H1 (cell line): Measurements from ENCODE around the gene EXOC2. TPM values are rescaled to one million over a fixed set of nuclear protein-coding genes. Genes with fewer than 3 reads are reported as not detected.

ENCODE experiments used
- CTCF ChIA-PET: fragments of 300-600 bp; sonication (Branson Sonifier 250); formaldehyde crosslinking; loops from one replicate; lab custom pipeline; 2021; ENCODE audit not compliant: partially characterized antibody; lab: Charles Lee
- POLR2A ChIA-PET: fragments of 300-600 bp; sonication (Branson Sonifier 250); formaldehyde crosslinking; loops from one replicate; lab custom pipeline; 2021; ENCODE audit warnings: inconsistent platforms; ENCODE audit not compliant: partially characterized antibody; lab: Charles Lee
- DNase-seq, 2 experiments: peaks; one replicate each; pipeline versions ENCODE4 v3.0.0 to v3.0.0-alpha.2; 2010 to 2022; ENCODE audit warnings: low spot score in 2 of 2, low read depth in 1 of 2, mixed read lengths in 1 of 2
- FAIRE-seq: peaks from 2 replicates; lab custom pipeline; 2011; peaks lifted over from hg19 to GRCh38; lab: Jason Lieb, UNC
- H2AFZ ChIP-seq: 2 replicates; pipeline ENCODE4 v1.8.1; 2012; ENCODE audit warnings: low read length, inconsistent platforms
- H2AK5ac ChIP-seq: 2 replicates; pipeline ENCODE4 v1.6.1; 2013; ENCODE audit warnings: low read depth, low read length
- H2BK120ac ChIP-seq: replicated peaks from 2 replicates; pipeline ENCODE3; 2013; ENCODE audit warnings: low read depth, low read length, inconsistent platforms
- H2BK12ac ChIP-seq: 2 replicates; pipeline ENCODE4 v1.6.1; 2013; ENCODE audit warnings: low read depth, low read length
- H2BK15ac ChIP-seq: 2 replicates; pipeline ENCODE4 v1.6.1; 2013; ENCODE audit warnings: low read length
- H2BK20ac ChIP-seq: 2 replicates; pipeline ENCODE4 v1.6.1; 2013; ENCODE audit warnings: low read length
- H2BK5ac ChIP-seq: 2 replicates; pipeline ENCODE4 v1.6.1; 2013; ENCODE audit warnings: low read depth, low read length
- H3K14ac ChIP-seq: 2 replicates; pipeline ENCODE4 v1.6.1; 2013; ENCODE audit warnings: inconsistent platforms; ENCODE audit not compliant: insufficient read length
- H3K18ac ChIP-seq: 2 replicates; pipeline ENCODE4 v1.6.1; 2013; ENCODE audit warnings: low read length; ENCODE audit errors: extremely low read depth
- H3K23ac ChIP-seq: 2 replicates; pipeline ENCODE4 v1.6.1; 2013; ENCODE audit warnings: inconsistent platforms; ENCODE audit not compliant: insufficient read length
- H3K23me2 ChIP-seq: 2 replicates; pipeline ENCODE4 v1.6.1; 2013; ENCODE audit warnings: low read depth, low read length
- H3K27ac ChIP-seq: 2 replicates; pipeline ENCODE4 v1.6.1; 2011; ENCODE audit warnings: low read depth, low read length, inconsistent platforms
- H3K27me3 ChIP-seq, 4 experiments: replicated peaks in 1 of 4; 1 replicate in 1 of 4; 2 replicates in 3 of 4; pipeline versions ENCODE4 v1.6.1 to v1.8.1; 2011 to 2013; ENCODE audit warnings: low read length in 3 of 4, mild to moderate bottlenecking in 3 of 4, inconsistent platforms in 2 of 4, mixed read lengths in 2 of 4, moderate library complexity in 1 of 4; ENCODE audit not compliant: control insufficient read depth in 3 of 4, insufficient read depth in 3 of 4; ENCODE audit errors: extremely low read depth in 1 of 4
- H3K36me3 ChIP-seq, 4 experiments: 2 replicates each; pipeline versions ENCODE4 v1.6.1 to v1.8.1; 2011 to 2013; ENCODE audit warnings: mild to moderate bottlenecking in 4 of 4, low read length in 3 of 4, moderate library complexity in 2 of 4, control low read depth in 1 of 4, inconsistent platforms in 1 of 4; ENCODE audit not compliant: insufficient read depth in 4 of 4, control insufficient read depth in 2 of 4
- H3K4ac ChIP-seq: replicated peaks from 2 replicates; pipeline ENCODE3; 2013; ENCODE audit warnings: low read length, low read depth, mixed read lengths, inconsistent platforms; ENCODE audit not compliant: insufficient read length
- H3K4me1 ChIP-seq, 4 experiments: replicated peaks in 1 of 4; 1 replicate in 1 of 4; 2 replicates in 3 of 4; pipeline versions ENCODE4 v1.6.1 to v1.8.1; 2011 to 2013; ENCODE audit warnings: low read length in 3 of 4, inconsistent platforms in 2 of 4, mixed read lengths in 1 of 4; ENCODE audit not compliant: insufficient read depth in 4 of 4, control insufficient read depth in 3 of 4
- H3K4me2 ChIP-seq, 2 experiments: 2 replicates each; pipeline versions ENCODE4 v1.6.1 to v1.8.1; 2011 to 2013; ENCODE audit warnings: low read depth in 2 of 2, low read length in 2 of 2, control low read depth in 1 of 2, inconsistent platforms in 1 of 2, mild to moderate bottlenecking in 1 of 2; ENCODE audit not compliant: insufficient read depth in 1 of 2
- H3K4me3 ChIP-seq, 4 experiments: fragments of 200-600, 300-600 bp in 1 of 4; sonication (generic), shearing (Covaris generic), sonication (Bioruptor Twin) in 1 of 4; 2 replicates each; pipeline versions ENCODE4 v1.5.1 to v1.8.1; 2011 to 2016; ENCODE audit warnings: low read length in 4 of 4, low read depth in 3 of 4, control low read depth in 2 of 4, inconsistent platforms in 2 of 4, mild to moderate bottlenecking in 2 of 4, mixed read lengths in 1 of 4, moderate library complexity in 1 of 4; ENCODE audit not compliant: insufficient read depth in 2 of 4; ENCODE audit errors: extremely low read depth in 1 of 4
- H3K56ac ChIP-seq: replicated peaks from 2 replicates; pipeline ENCODE3; 2013; ENCODE audit warnings: low read depth, mild to moderate bottlenecking, mixed read lengths, low read length, inconsistent platforms; ENCODE audit not compliant: insufficient read length
- H3K79me1 ChIP-seq: 2 replicates; pipeline ENCODE4 v1.6.1; 2013; ENCODE audit warnings: low read depth, low read length, control low read depth
- H3K79me2 ChIP-seq, 2 experiments: 2 replicates each; pipeline versions ENCODE4 v1.6.1 to v1.8.1; 2012 to 2013; ENCODE audit warnings: low read length in 2 of 2, mild to moderate bottlenecking in 2 of 2, inconsistent platforms in 1 of 2; ENCODE audit not compliant: insufficient read depth in 2 of 2, control insufficient read depth in 1 of 2
- H3K9ac ChIP-seq, 4 experiments: replicated peaks in 1 of 4; 1 replicate in 1 of 4; 2 replicates in 3 of 4; pipeline versions ENCODE4 v1.6.1 to v1.8.1; 2011 to 2013; ENCODE audit warnings: low read depth in 3 of 4, low read length in 3 of 4, control low read depth in 2 of 4, mild to moderate bottlenecking in 2 of 4, moderate library complexity in 2 of 4, inconsistent platforms in 1 of 4; ENCODE audit errors: extremely low read depth in 1 of 4
- H3K9me3 ChIP-seq, 2 experiments: 2 replicates each; pipeline versions ENCODE4 v1.6.1 to v1.8.1; 2012 to 2013; ENCODE audit warnings: mild to moderate bottlenecking in 2 of 2, moderate library complexity in 2 of 2, control low read depth in 1 of 2, inconsistent platforms in 1 of 2, low read depth in 1 of 2, low read length in 1 of 2, mixed read lengths in 1 of 2; ENCODE audit not compliant: insufficient read depth in 2 of 2
- H4K20me1 ChIP-seq, 2 experiments: replicated peaks in 1 of 2; 2 replicates each; pipeline versions ENCODE3 to v1.8.1; 2011 to 2013; ENCODE audit warnings: inconsistent platforms in 2 of 2, low read length in 2 of 2, mild to moderate bottlenecking in 1 of 2; ENCODE audit not compliant: insufficient read depth in 2 of 2, control insufficient read depth in 1 of 2
- H4K5ac ChIP-seq: 2 replicates; pipeline ENCODE4 v1.6.1; 2013; ENCODE audit warnings: low read length, low read depth, mixed read lengths, inconsistent platforms; ENCODE audit not compliant: insufficient read length
- H4K8ac ChIP-seq: 2 replicates; pipeline ENCODE4 v1.8.0; 2013; ENCODE audit warnings: mild to moderate bottlenecking, moderate library complexity, low read length, inconsistent platforms; ENCODE audit not compliant: insufficient read depth; ENCODE audit errors: extremely low read depth
- H4K91ac ChIP-seq: replicated peaks from 2 replicates; pipeline ENCODE3; 2013; ENCODE audit warnings: low read length, mixed read lengths, inconsistent platforms; ENCODE audit not compliant: insufficient read length
- BACH1 ChIP-seq: IDR thresholded peaks from 2 replicates; pipeline ENCODE4 v1.6.1; 2012; ENCODE audit warnings: low read length, improper control_type of control experiment
- KDM1A ChIP-seq: fragments of 200-600, 300-600 bp; sonication (generic); IDR thresholded peaks from 2 replicates; pipeline ENCODE4 v1.7.1; 2016; ENCODE audit warnings: mild to moderate bottlenecking, low read length, borderline replicate concordance
- RAD21 ChIP-seq, 2 experiments: IDR thresholded peaks in 1 of 2; conservative IDR thresholded peaks in 1 of 2; 2 replicates each; pipeline ENCODE4 v1.6.1; 2011; ENCODE audit warnings: low read depth in 2 of 2, low read length in 2 of 2, improper control_type of control experiment in 1 of 2, inconsistent platforms in 1 of 2, mild to moderate bottlenecking in 1 of 2, moderate library complexity in 1 of 2
- WGBS, 2 experiments: shearing (Covaris generic) in 1 of 2; methylation state at CpG; one replicate each; pipeline versions ENCODE4 v1.1.6 to v1.1.7; 2013 to 2015; ENCODE audit warnings: low lambda C conversion rate in 2 of 2, mixed read lengths in 2 of 2, inconsistent platforms in 1 of 2, low coverage in 1 of 2, missing lambda C conversion rate in 1 of 2; ENCODE audit not compliant: insufficient replicate concordance in 2 of 2, insufficient coverage in 1 of 2, insufficient read length in 1 of 2; ENCODE audit errors: extremely low coverage in 1 of 2, missing lambda C conversion rate in 1 of 2; 5-methylcytosine and 5-hydroxymethylcytosine counted together
- polyA plus RNA-seq, 7 experiments: library from polyadenylated mRNA; depleted of rRNA in 3 of 7; stranded (reverse) in 5 of 7; unstranded in 2 of 7; fragments of >200 nt in 5 of 7; fragments of 200-250 nt in 2 of 7; gene quantifications; 1 replicate in 5 of 7; 2 replicates in 1 of 7; 4 replicates in 1 of 7; pipeline versions ENCODE4 v1.2.1 to v1.2.3, GENCODE V29; 2011 to 2013; ENCODE audit warnings: missing spikeins in 2 of 7, mixed read lengths in 2 of 7
- total RNA-seq: library from RNA; stranded (reverse); fragmentation: NEBNext Ultra II Directional; extraction: Animal tissue kit (Norgen Biotek cat#: 25700); gene quantifications from 2 replicates; pipeline ENCODE4 v1.2.1, GENCODE V29; 2021
- TF ChIP-seq, protein P1 (sequence below), 3 experiments: IDR thresholded peaks; 1 replicate in 2 of 3; 2 replicates in 1 of 3; pipeline versions ENCODE4 v1.5.1 to v1.6.1; 2011; ENCODE audit warnings: low read length in 3 of 3, mild to moderate bottlenecking in 3 of 3, inconsistent platforms in 2 of 3, low read depth in 1 of 3, moderate library complexity in 1 of 3; ENCODE audit not compliant: insufficient read depth in 1 of 3; ENCODE audit errors: control extremely low read depth in 1 of 3

Gene EXOC2
- total and polyA plus RNA-seq, 2 of the 8 experiments (the other 6 are each of a cell fraction or from before 2014, with no cell fraction given) = 25.5 to 44.4 TPM

DNA sequence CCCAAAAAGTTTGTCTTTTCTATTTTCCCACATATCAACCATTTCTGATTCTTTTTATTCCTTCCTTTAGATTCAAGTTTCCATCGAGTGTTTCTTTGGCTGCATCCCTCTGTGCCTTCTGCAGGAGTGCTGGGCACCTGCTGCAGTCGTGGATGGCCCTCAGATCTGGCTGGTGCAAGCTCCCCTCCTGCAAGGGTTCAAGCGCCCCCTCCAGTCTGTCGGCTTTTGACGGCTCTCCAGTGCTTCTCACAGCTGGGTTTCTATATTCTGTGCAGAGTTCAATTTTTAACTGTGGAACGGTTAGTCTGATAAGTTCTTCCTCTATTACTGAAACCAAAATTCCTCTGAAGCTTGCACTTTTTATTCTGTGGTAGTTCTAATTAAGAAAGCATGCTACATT is 168.1 kb downstream of the EXOC2 start:
- Histone ChIP-seq H3K14ac (no peak overlapping the region), H2BK20ac (no peak overlapping the region), H3K79me2 (no peaks in the 10 kb centered on the region), H3K79me1 (no peaks in the 10 kb centered on the region), H2BK120ac (no peak overlapping the region), H3K23me2 (no peaks in the 10 kb centered on the region), H3K18ac (no peak overlapping the region), H4K91ac (no peak overlapping the region), H3K4ac (no peak overlapping the region), H4K5ac (no peak overlapping the region), H2AFZ (no peak overlapping the region), H2BK12ac (no peak overlapping the region), H3K23ac (no peak overlapping the region), H2BK5ac (no peak overlapping the region), H4K20me1 (peaks cover 0 to 1% of the 10 kb centered on the region in 2 experiments), H3K56ac (no peak overlapping the region), H3K9me3 (peaks cover 7 to 12% of the 10 kb centered on the region in 2 experiments; a peak in 2 of 4 replicates), H3K4me3 (no peak overlapping the region), H4K8ac (no peak overlapping the region), H2BK15ac (no peak overlapping the region), H3K36me3 (peaks cover 0 to 21% (median 7%) of the 10 kb centered on the region in 4 experiments; a peak in 6 of 8 replicates), H3K4me1 (no peaks in the 10 kb centered on the region), H3K4me2 (no peak overlapping the region), H2AK5ac (no peak overlapping the region), H3K9ac (no peak overlapping the region), H3K27ac (no peak overlapping the region), H3K27me3 (no peaks in the 10 kb centered on the region)
- TF ChIP-seq, protein P1, sequence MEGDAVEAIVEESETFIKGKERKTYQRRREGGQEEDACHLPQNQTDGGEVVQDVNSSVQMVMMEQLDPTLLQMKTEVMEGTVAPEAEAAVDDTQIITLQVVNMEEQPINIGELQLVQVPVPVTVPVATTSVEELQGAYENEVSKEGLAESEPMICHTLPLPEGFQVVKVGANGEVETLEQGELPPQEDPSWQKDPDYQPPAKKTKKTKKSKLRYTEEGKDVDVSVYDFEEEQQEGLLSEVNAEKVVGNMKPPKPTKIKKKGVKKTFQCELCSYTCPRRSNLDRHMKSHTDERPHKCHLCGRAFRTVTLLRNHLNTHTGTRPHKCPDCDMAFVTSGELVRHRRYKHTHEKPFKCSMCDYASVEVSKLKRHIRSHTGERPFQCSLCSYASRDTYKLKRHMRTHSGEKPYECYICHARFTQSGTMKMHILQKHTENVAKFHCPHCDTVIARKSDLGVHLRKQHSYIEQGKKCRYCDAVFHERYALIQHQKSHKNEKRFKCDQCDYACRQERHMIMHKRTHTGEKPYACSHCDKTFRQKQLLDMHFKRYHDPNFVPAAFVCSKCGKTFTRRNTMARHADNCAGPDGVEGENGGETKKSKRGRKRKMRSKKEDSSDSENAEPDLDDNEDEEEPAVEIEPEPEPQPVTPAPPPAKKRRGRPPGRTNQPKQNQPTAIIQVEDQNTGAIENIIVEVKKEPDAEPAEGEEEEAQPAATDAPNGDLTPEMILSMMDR (IDR thresholded peaks at IDR 0.05; ENCODE audit: control extremely low read depth in 1 of 3, insufficient read depth in 1 of 3, low read depth in 1 of 3, low read length in 3 of 3) = peak; percentile 2 to 36 (median 19); a peak in 3 of 4 replicates
- no peak for TF ChIP-seq KDM1A
- TF ChIP-seq BACH1 = no peak
- TF ChIP-seq RAD21 (IDR thresholded peaks at IDR 0.05 in 1 of 2, conservative IDR thresholded peaks at IDR 0.05 in 1 of 2; ENCODE audit: low read depth in 2 of 2, low read length in 2 of 2) = peak; percentile 33 to 49; a peak in 3 of 4 replicates
- ChIA-PET CTCF (interaction anchor here (0.9 to 1.2 kb wide), 4 partner anchors 8 to 260 kb away, joined by 3 to 4 read pairs (median 3); no protein-coding TSS in a partner anchor), POLR2A (no interaction called here)
- DNase-seq (no peak), FAIRE-seq (no peak)
- 75% methylated on average over 5 of the region's 6 CpGs; no CpG with 5 or more reads in 1 of the 2 experiments for WGBS, 2 experiments
